Epithelial cell of esophagus (primary cell): ENCODE results near the gene STRIP2.

Source experiments
- DNase-seq: peaks from one replicate; pipeline ENCODE4 v3.0.0; 2010; ENCODE audit warnings: low read depth
- H3K4me3 ChIP-seq: 2 replicates; pipeline ENCODE4 v1.5.1; 2011; ENCODE audit warnings: mild to moderate bottlenecking, low read length, control low read depth
- TF ChIP-seq, protein P1 (sequence below): IDR thresholded peaks from 2 replicates; pipeline ENCODE4 v1.5.1; 2011; ENCODE audit warnings: low read depth, mild to moderate bottlenecking, low read length, control low read depth, inconsistent platforms; ENCODE audit not compliant: insufficient read depth; ENCODE audit errors: missing control alignments

Gene STRIP2

DNA sequence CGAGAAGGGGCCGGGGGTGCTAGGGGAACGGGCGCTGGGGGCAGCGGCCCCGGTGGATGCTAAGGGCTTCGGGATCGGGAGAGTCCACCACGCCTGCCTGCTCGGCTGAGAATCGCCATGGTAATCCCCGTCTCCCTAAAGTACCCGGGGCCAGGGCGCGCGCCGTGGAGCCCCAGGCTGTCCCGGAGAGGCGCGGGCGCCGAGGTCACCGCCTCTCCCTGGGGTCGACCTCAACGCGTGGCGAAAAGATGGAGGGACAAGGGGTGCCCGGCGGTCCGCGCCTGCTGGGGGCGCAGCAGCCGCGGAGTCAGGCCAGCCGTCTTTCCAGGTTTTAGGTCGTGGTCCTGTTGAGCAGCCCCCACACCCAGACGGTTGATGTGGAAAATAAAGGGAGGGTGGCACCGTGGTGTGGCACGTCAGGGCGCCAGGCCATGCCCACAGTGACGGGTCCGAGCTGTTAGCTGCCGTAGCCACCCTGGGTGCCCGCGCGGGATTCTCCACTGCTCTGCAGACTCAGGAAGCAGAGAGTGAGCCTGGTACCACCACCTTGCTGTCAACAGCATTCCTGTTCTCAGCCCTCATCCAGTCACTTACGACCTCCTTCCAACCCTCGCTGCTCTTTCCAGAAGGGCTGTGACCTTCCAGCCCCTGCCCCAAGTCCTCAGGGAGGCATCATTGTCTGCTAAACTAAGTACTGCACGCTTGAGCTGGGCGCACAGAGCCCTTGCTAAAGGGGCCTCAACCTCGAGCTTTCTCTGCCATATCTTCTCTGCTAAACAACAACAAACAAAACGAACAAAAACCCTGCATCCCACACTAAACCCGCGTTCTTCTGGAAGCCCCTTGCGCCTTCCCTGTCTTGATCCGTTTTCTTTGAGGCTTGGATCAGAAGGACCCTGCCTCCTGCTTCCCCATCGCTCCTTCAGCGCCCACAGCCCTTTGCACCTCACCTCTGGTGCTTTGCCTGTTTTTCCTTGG, 68.8 kb downstream of the STRIP2 start:
- TF ChIP-seq, protein P1, sequence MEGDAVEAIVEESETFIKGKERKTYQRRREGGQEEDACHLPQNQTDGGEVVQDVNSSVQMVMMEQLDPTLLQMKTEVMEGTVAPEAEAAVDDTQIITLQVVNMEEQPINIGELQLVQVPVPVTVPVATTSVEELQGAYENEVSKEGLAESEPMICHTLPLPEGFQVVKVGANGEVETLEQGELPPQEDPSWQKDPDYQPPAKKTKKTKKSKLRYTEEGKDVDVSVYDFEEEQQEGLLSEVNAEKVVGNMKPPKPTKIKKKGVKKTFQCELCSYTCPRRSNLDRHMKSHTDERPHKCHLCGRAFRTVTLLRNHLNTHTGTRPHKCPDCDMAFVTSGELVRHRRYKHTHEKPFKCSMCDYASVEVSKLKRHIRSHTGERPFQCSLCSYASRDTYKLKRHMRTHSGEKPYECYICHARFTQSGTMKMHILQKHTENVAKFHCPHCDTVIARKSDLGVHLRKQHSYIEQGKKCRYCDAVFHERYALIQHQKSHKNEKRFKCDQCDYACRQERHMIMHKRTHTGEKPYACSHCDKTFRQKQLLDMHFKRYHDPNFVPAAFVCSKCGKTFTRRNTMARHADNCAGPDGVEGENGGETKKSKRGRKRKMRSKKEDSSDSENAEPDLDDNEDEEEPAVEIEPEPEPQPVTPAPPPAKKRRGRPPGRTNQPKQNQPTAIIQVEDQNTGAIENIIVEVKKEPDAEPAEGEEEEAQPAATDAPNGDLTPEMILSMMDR: no peak
- H3K4me3 ChIP-seq: peak overlapping the region; percentile 37
- DNase-seq: no peak

DNA sequence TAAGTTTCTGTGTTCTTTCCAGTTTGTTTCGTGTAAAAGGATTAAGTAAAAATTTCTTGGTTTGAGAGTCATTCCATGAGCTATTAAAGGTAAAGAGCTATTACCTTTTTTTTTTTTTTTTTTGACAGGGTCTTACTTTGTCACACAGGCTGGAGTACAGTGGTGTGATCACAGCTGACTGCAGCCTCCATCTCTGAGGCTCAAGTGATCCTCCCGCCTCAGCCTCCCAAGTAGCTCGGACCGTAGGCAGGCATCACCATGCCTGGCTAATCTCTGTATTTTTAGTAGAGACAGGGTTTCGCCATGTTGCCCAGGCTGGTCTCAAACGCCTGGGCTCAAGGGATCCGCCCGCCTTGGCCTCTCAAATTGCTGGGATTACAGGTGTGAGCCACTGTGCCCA, 69.5 kb downstream of the STRIP2 start:
- TF ChIP-seq, protein P1: no peak
- no peak overlapping the region for H3K4me3 ChIP-seq
- DNase-seq: no peak

DNA sequence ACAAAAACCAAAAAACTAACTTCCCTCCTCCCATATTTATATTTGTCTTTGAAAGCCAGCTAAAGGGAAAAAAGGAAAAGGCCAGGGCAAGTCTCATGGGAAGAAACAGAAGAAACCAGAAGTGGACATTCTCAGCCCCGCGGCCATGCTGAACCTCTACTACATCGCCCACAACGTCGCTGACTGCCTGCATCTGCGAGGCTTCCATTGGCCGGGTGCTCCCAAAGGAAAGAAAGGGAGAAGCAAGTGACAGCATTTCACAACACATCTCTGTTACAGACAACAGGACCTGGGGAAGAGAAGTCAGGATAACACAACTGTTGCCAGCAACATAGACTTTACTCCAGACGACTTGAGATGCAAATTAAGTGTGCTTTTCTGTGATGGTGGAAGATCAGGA, 78.0 kb downstream of the STRIP2 start:
- TF ChIP-seq, protein P1: no peak
- no peak overlapping the region for H3K4me3 ChIP-seq
- DNase-seq: no peak

DNA sequence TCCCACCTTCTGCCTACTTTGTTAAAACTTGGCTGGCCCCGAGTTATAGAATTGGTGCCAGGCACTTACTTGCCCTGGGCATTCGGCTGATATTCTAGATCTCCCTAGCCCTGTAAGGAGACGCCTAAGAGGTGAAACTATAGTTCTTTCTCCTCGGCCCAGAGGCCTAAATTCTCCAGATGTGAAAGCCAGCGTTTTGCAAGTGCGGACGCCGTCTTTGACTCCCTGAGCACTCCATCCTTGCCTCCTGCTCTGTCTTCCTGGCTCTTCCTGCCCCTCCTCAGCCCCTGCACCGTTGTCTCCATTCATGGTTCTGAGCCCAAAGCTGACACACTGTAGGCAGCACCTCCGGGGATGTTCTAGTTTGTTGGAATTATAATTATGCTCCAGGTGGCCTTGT, 79.3 kb downstream of the STRIP2 start:
- TF ChIP-seq, protein P1: no peak
- H3K4me3 ChIP-seq: no peak overlapping the region
- no peak for DNase-seq

DNA sequence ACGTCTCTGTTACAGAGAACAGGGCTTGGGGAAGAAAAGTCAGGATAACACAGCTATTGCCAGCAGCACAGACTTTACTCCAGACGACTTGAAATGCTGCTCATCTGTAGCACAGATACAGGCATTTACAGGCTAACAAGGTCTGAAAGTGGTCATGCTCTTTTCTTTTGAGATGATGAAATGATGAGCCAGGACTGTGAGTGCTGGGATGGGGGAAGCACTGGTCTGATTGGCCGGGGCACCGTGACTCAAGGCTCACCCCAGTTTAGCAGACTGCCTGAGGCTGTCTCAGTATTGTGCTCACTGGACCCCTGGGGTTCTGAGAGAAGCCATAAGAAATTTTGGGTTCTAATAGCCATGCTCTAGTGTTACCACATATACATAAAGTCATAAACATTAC, 80.5 kb downstream of the STRIP2 start:
- peak; percentile 9 for DNase-seq
- H3K4me3 ChIP-seq: no peak overlapping the region
- TF ChIP-seq, protein P1: no peak

DNA sequence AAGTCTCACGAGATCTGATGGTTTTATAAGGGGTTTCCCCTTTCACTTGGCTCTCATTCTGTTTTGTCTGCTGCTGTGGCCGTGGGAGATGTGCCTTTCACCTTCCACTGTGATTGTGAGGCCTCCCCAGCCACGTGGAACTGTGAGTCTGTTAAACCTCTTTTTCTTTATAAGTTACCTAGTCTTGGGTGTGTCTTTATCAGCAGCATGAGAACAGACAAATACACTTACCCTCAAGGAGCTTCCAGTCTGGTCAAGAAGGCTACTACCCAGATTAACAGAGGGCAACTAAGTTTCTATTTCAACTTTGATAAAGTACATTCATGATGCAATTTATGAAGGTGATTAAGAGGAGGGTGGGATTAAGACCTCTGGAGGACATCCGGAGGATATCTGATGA, 81.1 kb downstream of the STRIP2 start:
- H3K4me3 ChIP-seq: no peak overlapping the region
- TF ChIP-seq, protein P1: no peak
- no peak for DNase-seq
